CD4-positive, alpha-beta T cell treated with Interleukin-6 at 100 ng/mL for 8 hours (primary cell): ENCODE measurements around the gene TMEM131L.
"Not testable (repeated sequence)": the region's sequence is repeated elsewhere in the genome, so short reads cannot be mapped to it uniquely, and the experiment has no call there.

Experiments
- DNase-seq: peaks from one replicate; pipeline ENCODE4 v3.0.0-alpha.2; 2020; ENCODE audit warnings: mixed read lengths, low spot score

The TMEM131L gene

GRCh38 chr4:153573881-153574802, 108.0 kb downstream of the TMEM131L start:
- DNase-seq: peak; percentile 76

GRCh38 chr4:153576443-153576774, 110.2 kb downstream of the TMEM131L start:
- no peak for DNase-seq

GRCh38 chr4:153577053-153577452, 110.9 kb downstream of the TMEM131L start:
- no peak for DNase-seq

GRCh38 chr4:153579410-153579809, 113.2 kb downstream of the TMEM131L start:
- no peak for DNase-seq

GRCh38 chr4:153579872-153580271, 113.7 kb downstream of the TMEM131L start:
- DNase-seq: no peak

GRCh38 chr4:153582954-153583702, 117.0 kb downstream of the TMEM131L start:
- DNase-seq: no peak

- no peak for DNase-seq
These were observed 118.9 kb downstream of the TMEM131L start for GRCh38 chr4:153585026-153585425.

GRCh38 chr4:153589703-153590595, 123.8 kb downstream of the TMEM131L start:
- DNase-seq: no peak

GRCh38 chr4:153591441-153591840, 125.3 kb downstream of the TMEM131L start:
- DNase-seq: no peak

GRCh38 chr4:153592064-153592463, 125.9 kb downstream of the TMEM131L start:
- no peak for DNase-seq

- no peak for DNase-seq
These were observed 127.0 kb downstream of the TMEM131L start for GRCh38 chr4:153593161-153593560.

- DNase-seq: no peak
These were observed 128.1 kb downstream of the TMEM131L start for GRCh38 chr4:153594210-153594609.

GRCh38 chr4:153595894-153596601, 129.9 kb downstream of the TMEM131L start:
- no peak for DNase-seq

GRCh38 chr4:153602758-153603157, 136.6 kb downstream of the TMEM131L start:
- DNase-seq: no peak

- no peak for DNase-seq
These were observed 137.1 kb downstream of the TMEM131L start for GRCh38 chr4:153603258-153603657.

GRCh38 chr4:153603835-153604234, 137.7 kb downstream of the TMEM131L start:
- DNase-seq: no peak

- DNase-seq: not testable (repeated sequence)
These were observed 142.9 kb downstream of the TMEM131L start for GRCh38 chr4:153609070-153609469.

GRCh38 chr4:153610623-153611376, 144.6 kb downstream of the TMEM131L start:
- DNase-seq: no peak

- no peak for DNase-seq
These were observed 145.5 kb downstream of the TMEM131L start for GRCh38 chr4:153611679-153612078.

GRCh38 chr4:153612878-153613277, 146.7 kb downstream of the TMEM131L start:
- DNase-seq: no peak
